ENCODE data around the gene FAM169A. TPM values are rescaled to one million over a fixed set of nuclear protein-coding genes. Genes with fewer than 3 reads are reported as not detected.
"Not testable (repeated sequence)": the region's sequence is repeated elsewhere in the genome, so short reads cannot be mapped to it uniquely, and the experiment has no call there.

Gene FAM169A
- polyA plus RNA-seq (2013, experiment 1 of 2; ENCODE audit: insufficient read length) = 0.81 TPM
- polyA plus RNA-seq (2013, experiment 2 of 2; ENCODE audit: insufficient read length) = 1.0 TPM

GRCh38 chr5:74865804-74866595, at the start of gene FAM169A:
Gene FAM169A, minus strand, starts transcription at chr5:74866387. Its CDS starts 24,711 bp downstream, at chr5:74841676.
- DNase-seq = peak; percentile 40

GRCh38 chr5:74915488-74915887, 49.3 kb upstream of the FAM169A start:
- no peak for DNase-seq

GRCh38 chr5:74911421-74911820, 45.2 kb upstream of the FAM169A start:
- not testable (repeated sequence) for DNase-seq

- not testable (repeated sequence) for DNase-seq
Observed at GRCh38 chr5:74909888-74910287, 43.7 kb upstream of the FAM169A start.

- DNase-seq = not testable (repeated sequence)
Observed at GRCh38 chr5:74908237-74908636, 42.0 kb upstream of the FAM169A start.

- DNase-seq = not testable (repeated sequence)
Observed at GRCh38 chr5:74904713-74905112, 38.5 kb upstream of the FAM169A start.

- DNase-seq = no peak
Observed at GRCh38 chr5:74903165-74903787, 37.1 kb upstream of the FAM169A start.

- no peak for DNase-seq
Observed at GRCh38 chr5:74897049-74897448, 30.9 kb upstream of the FAM169A start.

GRCh38 chr5:74895906-74896305, 29.7 kb upstream of the FAM169A start:
- peak; percentile 70 for DNase-seq

GRCh38 chr5:74894351-74894750, 28.2 kb upstream of the FAM169A start:
- no peak for DNase-seq

GRCh38 chr5:74892921-74893320, 26.7 kb upstream of the FAM169A start:
- DNase-seq = no peak

GRCh38 chr5:74889523-74890105, 23.4 kb upstream of the FAM169A start:
- DNase-seq = no peak

- DNase-seq = no peak
Observed at GRCh38 chr5:74888117-74888516, 21.9 kb upstream of the FAM169A start.

GRCh38 chr5:74885170-74885569, 19.0 kb upstream of the FAM169A start:
- no peak for DNase-seq

- DNase-seq = not testable (repeated sequence)
Observed at GRCh38 chr5:74882379-74883134, 16.4 kb upstream of the FAM169A start.

- no peak for DNase-seq
Observed at GRCh38 chr5:74877624-74878304, 11.6 kb upstream of the FAM169A start.

- DNase-seq = no peak
Observed at GRCh38 chr5:74875994-74876791, 10.0 kb upstream of the FAM169A start.

- DNase-seq = no peak
Observed at GRCh38 chr5:74873525-74874249, 7.5 kb upstream of the FAM169A start.

- peak; percentile 7 for DNase-seq
Observed at GRCh38 chr5:74870299-74871067, 4.3 kb upstream of the FAM169A start.

GRCh38 chr5:74869414-74869813, 3.2 kb upstream of the FAM169A start:
- not testable (repeated sequence) for DNase-seq

Data from fibroblast of skin of scalp (primary cell).